Ovary (tissue), 9 donors: Measurements from ENCODE around the gene SNAPC3. TPM values are rescaled to one million over a fixed set of nuclear protein-coding genes. Genes with fewer than 3 reads are reported as not detected.

Source experiments
- DNase-seq, 5 donors: peaks; one replicate each; pipeline ENCODE4 v3.0.0-alpha.2; 2019 to 2020
- H3K27ac ChIP-seq, 2 donors: fragments of 200-600 bp; one replicate each; pipeline versions ENCODE4 v1.5.1 to v1.8.0; 2019 to 2022
- H3K27me3 ChIP-seq: fragments of 200-600 bp; one replicate; pipeline ENCODE4 v1.8.0; 2022
- H3K36me3 ChIP-seq: fragments of 200-600 bp; sonication (generic); one replicate; pipeline ENCODE4 v1.5.1; 2019
- H3K4me1 ChIP-seq: one replicate; pipeline ENCODE4 v1.8.1; 2013; ENCODE audit warnings: mild to moderate bottlenecking, moderate library complexity; ENCODE audit not compliant: insufficient read depth
- H3K4me3 ChIP-seq: fragments of 200-600 bp; sonication (generic); one replicate; pipeline ENCODE4 v1.5.1; 2017
- H3K9me3 ChIP-seq, 2 donors: fragments of 200-600 bp in 1 of 2; sonication (generic) in 1 of 2; one replicate each; pipeline versions ENCODE4 v1.5.1 to v1.8.1; 2013 to 2019; ENCODE audit warnings: mild to moderate bottlenecking in 1 of 2, moderate library complexity in 1 of 2
- EP300 ChIP-seq: sonication (generic); formaldehyde crosslinking; IDR thresholded peaks from one replicate; pipeline ENCODE4 v1.6.1; 2017; ENCODE audit warnings: antibody characterized with exemption
- POLR2A ChIP-seq: fragments of 450-650 bp; IDR thresholded peaks from one replicate; pipeline ENCODE4 v1.6.1; 2017; ENCODE audit warnings: antibody characterized with exemption, mild to moderate bottlenecking, moderate library complexity
- WGBS, 3 donors: extraction: QIAGEN DNeasy Blood & Tissue Kit in 1 of 3; methylation state at CpG; one replicate each; pipeline versions ENCODE4 v1.1.5 to v1.1.7; 2013 to 2017; 5-methylcytosine and 5-hydroxymethylcytosine counted together
- intact Hi-C, 4 donors: fragments of 100-400 bp; cut with DNase I; formaldehyde crosslinking; loops; one replicate each; pipeline versions ENCODE4 v1.11.0 to v1.15.1; 2022 to 2023
- polyA plus RNA-seq, 2 donors: library from polyadenylated mRNA; stranded (reverse); fragments of 200-250 nt in 1 of 2; fragments of 350-450 nt in 1 of 2; fragmentation: Illumina TruSeq in 1 of 2; extraction: RNeasy Lipid Tissue Mini Kit (QIAGEN cat#74804) in 1 of 2; gene quantifications; one replicate each; pipeline ENCODE4 v1.2.3, GENCODE V29; 2013 to 2014
- total RNA-seq, 7 donors: library from RNA; depleted of rRNA in 2 of 7; stranded (reverse); fragments of >200 nt in 2 of 7; fragmentation: NEBNext Ultra II Directional in 3 of 7; extraction: Animal tissue kit (Norgen Biotek cat#: 25700) in 3 of 7; gene quantifications; one replicate each; pipeline versions ENCODE4 v1.1.0 to v1.2.4, GENCODE V29; 2016 to 2023
- TF ChIP-seq, protein P1 (sequence below), 3 donors: fragments of 450-650 bp in 2 of 3; fragments of 200-600 bp in 1 of 3; IDR thresholded peaks; one replicate each; pipeline versions ENCODE4 v1.5.1 to v1.8.0; 2016 to 2022; ENCODE audit warnings: antibody characterized with exemption in 3 of 3, mild to moderate bottlenecking in 1 of 3
- donor health status: DM: no; HTN: no; CAD: no; lungs with moderate emphysema.
- donor health status: DM: no; HTN: no; CAD: no.
- donor health status: Bipolar disorder and iron deficiency.
- donor health status: DM: yes; HTN: yes; CAD: no.
- donor health status: DM: no; HTN: no; CAD: no.
- donor health status: DM: yes; HTN: yes; CAD: no.

SNAPC3 gene
- total and polyA plus RNA-seq, 9 donors: 15.8 to 32.3 (median 26.2) TPM

DNA sequence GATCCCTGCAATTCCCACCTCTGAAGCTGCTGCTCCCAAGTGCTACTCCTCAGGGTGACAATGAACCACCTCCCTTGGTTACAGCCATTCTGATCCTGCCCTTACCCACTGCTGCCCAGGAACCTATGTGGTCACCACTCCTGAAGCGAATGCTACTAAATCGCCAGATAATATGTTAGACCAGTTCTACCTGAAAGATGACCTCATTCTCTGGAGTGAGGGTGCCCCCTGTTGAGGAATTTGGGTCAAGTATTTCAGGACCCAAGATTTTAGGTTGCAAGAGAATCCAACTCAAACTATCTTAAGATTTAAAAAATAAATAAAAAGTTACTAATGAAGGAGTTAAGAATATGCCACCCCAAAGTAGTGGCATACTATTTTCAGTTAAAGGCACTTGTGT lies 5.8 kb upstream of the SNAPC3 start:
- intact Hi-C loops: loop anchor here in 2 of 4 donors (5.0 to 10.0 kb wide), 2 partner anchors 202 to 205 kb away; no protein-coding TSS in a partner anchor

DNA sequence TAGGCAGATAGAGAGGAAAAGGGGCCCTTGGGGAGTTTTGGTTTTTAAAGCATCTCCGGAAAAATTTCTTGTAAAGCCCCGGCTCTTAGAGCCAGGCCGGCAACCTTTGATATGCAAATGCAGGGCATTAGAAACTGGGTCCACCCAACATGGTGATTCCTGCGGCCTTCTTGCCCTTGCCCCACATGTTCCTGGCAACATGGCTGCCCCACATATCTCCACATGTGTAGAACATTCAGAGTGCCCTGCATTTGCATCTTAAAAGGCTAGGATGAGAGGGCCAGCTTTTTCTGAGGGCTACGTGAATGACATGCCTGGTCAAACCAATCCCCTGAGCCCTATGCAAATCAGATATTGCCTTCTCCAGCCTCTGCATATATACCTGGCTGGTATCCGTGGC lies 5.0 kb upstream of the SNAPC3 start:
- Histone ChIP-seq H3K27ac (no peak overlapping the region), H3K27me3 (no peaks in the 10 kb centered on the region), H3K4me3 (no peak overlapping the region), H3K9me3 (no peaks in the 10 kb centered on the region), H3K36me3 (no peaks in the 10 kb centered on the region), H3K4me1 (peaks cover 1% of the 10 kb centered on the region)
- no peak for DNase-seq
- TF ChIP-seq POLR2A (no peak), EP300 (no peak)
- TF ChIP-seq, protein P1, sequence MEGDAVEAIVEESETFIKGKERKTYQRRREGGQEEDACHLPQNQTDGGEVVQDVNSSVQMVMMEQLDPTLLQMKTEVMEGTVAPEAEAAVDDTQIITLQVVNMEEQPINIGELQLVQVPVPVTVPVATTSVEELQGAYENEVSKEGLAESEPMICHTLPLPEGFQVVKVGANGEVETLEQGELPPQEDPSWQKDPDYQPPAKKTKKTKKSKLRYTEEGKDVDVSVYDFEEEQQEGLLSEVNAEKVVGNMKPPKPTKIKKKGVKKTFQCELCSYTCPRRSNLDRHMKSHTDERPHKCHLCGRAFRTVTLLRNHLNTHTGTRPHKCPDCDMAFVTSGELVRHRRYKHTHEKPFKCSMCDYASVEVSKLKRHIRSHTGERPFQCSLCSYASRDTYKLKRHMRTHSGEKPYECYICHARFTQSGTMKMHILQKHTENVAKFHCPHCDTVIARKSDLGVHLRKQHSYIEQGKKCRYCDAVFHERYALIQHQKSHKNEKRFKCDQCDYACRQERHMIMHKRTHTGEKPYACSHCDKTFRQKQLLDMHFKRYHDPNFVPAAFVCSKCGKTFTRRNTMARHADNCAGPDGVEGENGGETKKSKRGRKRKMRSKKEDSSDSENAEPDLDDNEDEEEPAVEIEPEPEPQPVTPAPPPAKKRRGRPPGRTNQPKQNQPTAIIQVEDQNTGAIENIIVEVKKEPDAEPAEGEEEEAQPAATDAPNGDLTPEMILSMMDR (IDR thresholded peaks at IDR 0.05): no peak
- 79 to 84% (median 83%) methylated on average over 6 of the region's 6 CpGs for WGBS, 3 donors
- intact Hi-C loops: loop anchor here in 2 of 4 donors (5.0 to 10.0 kb wide), 2 partner anchors 203 to 205 kb away; no protein-coding TSS in a partner anchor

More for the DNA sequence above, 5.8 kb upstream of the SNAPC3 start:
- DNase-seq: peak in 1 of 5 donors; percentile 47
- Histone ChIP-seq H3K36me3 (no peaks in the 10 kb centered on the region), H3K4me1 (no peaks in the 10 kb centered on the region), H3K27ac (no peak overlapping the region), H3K9me3 (no peaks in the 10 kb centered on the region), H3K4me3 (no peak overlapping the region), H3K27me3 (no peaks in the 10 kb centered on the region)
- 28 to 46% (median 40%) methylated on average over 2 of the region's 2 CpGs for WGBS, 3 donors
- TF ChIP-seq EP300 (no peak), POLR2A (no peak)
- TF ChIP-seq, protein P1 (IDR thresholded peaks at IDR 0.05): peak in 2 of 3 donors; percentile 24 to 29

DNA sequence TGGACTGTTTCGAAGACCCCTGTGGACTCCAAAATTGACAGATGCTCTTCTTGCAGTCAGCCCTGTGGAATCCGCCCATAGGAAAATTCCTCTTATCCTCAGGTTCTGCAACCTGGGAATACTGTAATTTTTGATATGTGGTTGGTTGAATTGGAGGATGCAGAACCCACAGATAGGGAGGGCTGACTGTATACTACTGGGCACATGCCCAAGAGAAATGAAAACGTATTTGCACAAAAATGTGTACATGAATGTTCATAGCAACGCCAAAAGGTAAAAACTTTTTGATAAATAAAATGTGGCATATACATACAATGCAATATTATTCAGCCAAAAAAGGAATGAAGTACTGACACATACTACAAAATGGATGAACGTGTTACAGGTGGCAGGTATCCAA lies 1.9 kb upstream of the SNAPC3 start:
- WGBS, 3 donors: 47 to 66% (median 65%) methylated on average over 5 of the region's 5 CpGs
- Histone ChIP-seq H3K36me3 (no peaks in the 10 kb centered on the region), H3K9me3 (no peaks in the 10 kb centered on the region), H3K27me3 (no peaks in the 10 kb centered on the region), H3K4me3 (no peak overlapping the region), H3K4me1 (peaks cover 3% of the 10 kb centered on the region), H3K27ac (no peak overlapping the region)
- no peak for DNase-seq
- TF ChIP-seq, protein P1 (IDR thresholded peaks at IDR 0.05): no peak
- no peak for TF ChIP-seq EP300
- TF ChIP-seq POLR2A: no peak
- intact Hi-C loops: loop anchor here in 3 of 4 donors (10.0 kb wide), 3 partner anchors 46 to 206 kb away; no protein-coding TSS in a partner anchor

DNA sequence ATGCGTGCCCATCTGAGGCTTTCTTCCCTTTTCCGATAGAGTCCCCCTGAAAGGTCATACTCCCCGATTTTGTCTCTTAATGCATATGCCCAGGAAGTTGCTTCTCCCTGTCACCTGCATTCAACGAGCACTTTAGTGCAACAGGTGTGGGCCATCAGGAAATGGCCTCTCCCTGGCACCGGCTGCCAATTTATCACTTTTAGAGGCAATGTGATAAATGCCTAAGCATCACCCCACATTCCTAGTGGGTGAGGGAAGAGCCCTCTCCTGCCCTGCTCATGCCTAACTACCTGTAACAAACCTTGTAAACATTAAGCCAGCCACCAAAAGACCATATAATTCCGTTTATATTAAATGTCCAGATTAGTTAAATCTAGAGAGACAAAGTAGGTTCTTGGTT lies 1.1 kb upstream of the SNAPC3 start:
- H3K27me3 ChIP-seq: no peaks in the 10 kb centered on the region
- no peak for DNase-seq
- H3K4me1 ChIP-seq: peaks cover 3% of the 10 kb centered on the region
- WGBS, 3 donors: 77 to 84% (median 77%) methylated on average over 6 of the region's 6 CpGs
- no peaks in the 10 kb centered on the region for H3K36me3 ChIP-seq
- intact Hi-C loops: loop anchor here in 3 of 4 donors (10.0 kb wide), 3 partner anchors 47 to 207 kb away; no protein-coding TSS in a partner anchor
- no peak overlapping the region for H3K4me3 ChIP-seq
- H3K9me3 ChIP-seq: no peaks in the 10 kb centered on the region
- H3K27ac ChIP-seq: peak overlapping the region in 1 of 2 donors; percentile 90
- TF ChIP-seq, protein P1 (IDR thresholded peaks at IDR 0.05): no peak
- TF ChIP-seq EP300 (no peak), POLR2A (no peak)
